Activated naive CD4-positive, alpha-beta T cell treated with anti-CD3 and anti-CD28 coated beads, Interleukin-2, amount 10 ng/mL, durations not matched to agents 7 days and 5 days (primary cell): ENCODE data around the gene FAM3D.

Source experiments
- CTCF ChIA-PET: fragments of 350-600 bp; sonication (Branson Sonifier 250); formaldehyde crosslinking; loops from one replicate; lab custom pipeline; 2021; ENCODE audit warnings: antibody characterized with exemption; lab: Charles Lee
- DNase-seq: peaks from one replicate; pipeline ENCODE4 v3.0.0-alpha.2; 2020
- H3K27ac Mint-ChIP-seq: one replicate; pipeline ENCODE4 v1.8.0; 2021; ENCODE audit warnings: mild to moderate bottlenecking, moderate library complexity, mixed read lengths
- H3K27me3 Mint-ChIP-seq: one replicate; pipeline ENCODE4 v1.8.0; 2021; ENCODE audit warnings: mild to moderate bottlenecking, mixed read lengths
- H3K36me3 Mint-ChIP-seq: one replicate; pipeline ENCODE4 v1.8.0; 2021; ENCODE audit warnings: mixed read lengths
- H3K4me1 Mint-ChIP-seq: one replicate; pipeline ENCODE4 v1.8.0; 2021; ENCODE audit warnings: mixed read lengths
- H3K4me3 Mint-ChIP-seq: one replicate; pipeline ENCODE4 v1.8.0; 2021; ENCODE audit warnings: mild to moderate bottlenecking, moderate library complexity, mixed read lengths
- H3K9me3 Mint-ChIP-seq: one replicate; pipeline ENCODE4 v1.8.0; 2021; ENCODE audit warnings: mixed read lengths

FAM3D gene

DNA sequence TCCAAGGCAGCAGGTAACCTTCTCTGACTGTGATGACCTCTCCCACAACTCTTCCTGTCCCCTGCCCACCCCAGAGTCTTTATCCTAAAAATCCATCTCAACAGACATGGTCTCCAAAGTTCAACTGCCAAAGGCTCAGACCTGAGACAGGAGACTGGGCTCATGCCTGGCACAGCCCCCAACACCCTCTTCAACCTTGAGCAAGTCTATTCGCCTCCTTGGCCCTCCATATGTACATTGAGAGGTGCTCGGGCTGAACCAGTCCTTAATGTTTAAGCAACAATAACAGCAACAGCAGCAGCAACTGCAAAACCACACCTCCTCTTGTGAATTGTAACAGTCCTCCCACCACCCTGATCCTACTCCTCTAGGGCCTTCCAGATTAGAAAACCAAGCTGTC, 9.9 kb downstream of the FAM3D start:
- Mint-ChIP-seq H3K4me3 (no peak overlapping the region), H3K9me3 (no peaks in the 10 kb centered on the region), H3K27me3 (peaks cover 8% of the 10 kb centered on the region), H3K27ac (no peak overlapping the region), H3K4me1 (no peaks in the 10 kb centered on the region), H3K36me3 (no peaks in the 10 kb centered on the region)
- DNase-seq, result no peak
- CTCF ChIA-PET, result interaction anchor here (0.9 to 1.2 kb wide), 2 partner anchors 26 to 87 kb away, joined by 3 to 5 read pairs; no protein-coding TSS in a partner anchor

DNA sequence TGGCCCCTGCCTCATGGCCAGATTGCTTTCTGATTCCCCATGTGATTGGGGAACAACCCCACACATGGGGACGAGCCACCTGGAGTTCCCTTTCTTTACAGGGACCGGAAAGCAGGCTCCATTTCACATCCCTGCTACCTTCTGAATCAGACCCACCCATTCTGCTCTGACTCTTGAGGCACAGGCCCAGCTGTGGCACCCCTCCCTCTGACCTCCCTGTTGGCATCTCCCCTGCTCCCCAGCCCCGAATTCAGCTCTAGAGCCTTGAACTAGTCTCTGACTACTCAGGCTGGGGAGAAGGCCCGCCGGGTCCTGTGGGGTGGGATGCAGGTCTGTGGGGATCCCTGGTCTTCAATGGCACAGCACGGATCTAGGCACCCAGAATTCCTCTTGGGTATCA, 12.1 kb downstream of the FAM3D start:
- no peaks in the 10 kb centered on the region for H3K36me3 Mint-ChIP-seq
- no peaks in the 10 kb centered on the region for H3K9me3 Mint-ChIP-seq
- no peaks in the 10 kb centered on the region for H3K4me1 Mint-ChIP-seq
- peaks cover 8% of the 10 kb centered on the region for H3K27me3 Mint-ChIP-seq
- CTCF ChIA-PET, result no interaction called here
- H3K27ac Mint-ChIP-seq, result no peak overlapping the region
- no peak for DNase-seq
- H3K4me3 Mint-ChIP-seq, result no peak overlapping the region

DNA sequence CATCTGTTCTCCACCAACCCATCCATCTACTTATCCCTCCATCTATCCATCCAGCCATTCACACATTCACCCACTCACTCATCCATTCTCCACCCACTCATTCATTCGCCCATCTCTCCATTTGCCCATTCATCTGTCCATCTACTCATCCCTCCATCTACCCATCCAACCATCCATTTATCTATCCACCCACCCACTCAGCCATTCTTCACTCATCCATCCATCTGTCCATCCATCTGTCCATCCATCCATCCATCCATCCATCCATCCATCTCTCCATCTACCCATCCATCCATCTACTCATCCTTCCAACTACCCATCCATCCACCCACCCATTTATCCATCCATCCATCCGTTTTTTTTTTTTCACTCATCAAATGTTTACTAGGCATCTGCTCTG, 13.9 kb downstream of the FAM3D start:
- H3K27ac Mint-ChIP-seq, result no peak overlapping the region
- CTCF ChIA-PET, result no interaction called here
- H3K27me3 Mint-ChIP-seq, result peaks cover 8% of the 10 kb centered on the region
- no peaks in the 10 kb centered on the region for H3K36me3 Mint-ChIP-seq
- no peaks in the 10 kb centered on the region for H3K4me1 Mint-ChIP-seq
- no peak overlapping the region for H3K4me3 Mint-ChIP-seq
- no peaks in the 10 kb centered on the region for H3K9me3 Mint-ChIP-seq
- no peak for DNase-seq

DNA sequence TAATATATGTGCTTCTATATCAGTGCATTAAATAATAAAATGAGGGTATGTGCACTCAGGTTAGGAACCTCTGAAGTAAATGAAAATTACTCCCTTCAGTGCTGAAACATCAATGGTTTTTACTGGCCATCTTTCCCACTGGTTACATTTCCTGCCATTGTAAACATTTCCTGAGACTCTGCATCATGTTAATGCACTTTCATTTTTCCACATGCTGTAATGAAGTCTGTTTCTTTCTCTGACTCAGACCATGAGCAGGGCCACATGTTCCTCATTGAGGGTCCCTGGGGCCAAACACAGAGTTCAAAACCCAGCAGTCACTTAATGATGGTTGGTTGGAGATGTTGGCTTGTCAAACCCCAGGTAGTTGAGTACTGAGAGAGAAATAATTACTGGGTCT, 15.3 kb downstream of the FAM3D start:
- H3K4me1 Mint-ChIP-seq, result no peaks in the 10 kb centered on the region

DNA sequence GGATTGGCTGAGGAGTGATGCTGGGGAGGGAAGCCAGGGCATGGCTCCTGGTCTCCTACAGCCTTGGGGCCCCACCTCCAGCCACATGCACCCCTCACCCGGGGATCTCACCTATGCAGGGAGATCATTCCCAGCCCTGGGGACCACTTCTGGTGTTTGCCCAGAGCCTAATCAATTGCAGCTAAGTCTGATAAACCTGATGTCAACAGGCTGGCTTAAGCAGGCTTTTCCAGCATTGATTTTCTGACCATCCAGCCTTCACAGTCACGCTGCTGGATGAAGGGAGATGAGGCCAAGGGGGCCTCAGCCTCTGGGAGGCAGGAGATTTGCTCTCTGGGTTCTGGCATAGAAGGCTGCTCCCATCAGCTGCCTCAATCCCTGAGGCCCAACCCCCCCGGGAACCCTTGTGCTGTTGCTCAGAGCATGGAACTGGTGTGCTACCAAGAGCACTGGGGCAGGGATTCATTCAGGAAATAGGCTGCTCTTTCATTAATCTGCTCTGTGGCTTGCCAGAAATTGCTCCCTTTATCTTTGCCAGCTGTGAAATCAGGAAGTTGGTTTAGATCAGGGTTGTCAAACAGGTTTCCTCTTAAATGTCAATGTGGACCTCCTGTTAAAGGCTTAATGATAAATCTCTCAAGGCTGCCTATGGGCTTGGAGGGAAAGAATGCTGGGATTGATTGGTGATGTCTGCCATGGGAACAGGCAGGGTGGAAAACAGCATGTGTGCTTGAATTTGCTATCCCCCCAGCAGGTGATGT, 19.0 kb downstream of the FAM3D start:
- Mint-ChIP-seq H3K27ac (no peak overlapping the region), H3K27me3 (no peaks in the 10 kb centered on the region), H3K36me3 (no peaks in the 10 kb centered on the region), H3K4me3 (no peak overlapping the region), H3K9me3 (no peaks in the 10 kb centered on the region), H3K4me1 (no peaks in the 10 kb centered on the region)
- no peak for DNase-seq
- CTCF ChIA-PET, result no interaction called here

More for the DNA sequence above, 15.3 kb downstream of the FAM3D start:
- DNase-seq, result no peak
- no peak overlapping the region for H3K4me3 Mint-ChIP-seq
- no peaks in the 10 kb centered on the region for H3K9me3 Mint-ChIP-seq
- H3K27ac Mint-ChIP-seq, result no peak overlapping the region
- CTCF ChIA-PET, result no interaction called here
- H3K27me3 Mint-ChIP-seq, result peaks cover 4% of the 10 kb centered on the region
- no peaks in the 10 kb centered on the region for H3K36me3 Mint-ChIP-seq

DNA sequence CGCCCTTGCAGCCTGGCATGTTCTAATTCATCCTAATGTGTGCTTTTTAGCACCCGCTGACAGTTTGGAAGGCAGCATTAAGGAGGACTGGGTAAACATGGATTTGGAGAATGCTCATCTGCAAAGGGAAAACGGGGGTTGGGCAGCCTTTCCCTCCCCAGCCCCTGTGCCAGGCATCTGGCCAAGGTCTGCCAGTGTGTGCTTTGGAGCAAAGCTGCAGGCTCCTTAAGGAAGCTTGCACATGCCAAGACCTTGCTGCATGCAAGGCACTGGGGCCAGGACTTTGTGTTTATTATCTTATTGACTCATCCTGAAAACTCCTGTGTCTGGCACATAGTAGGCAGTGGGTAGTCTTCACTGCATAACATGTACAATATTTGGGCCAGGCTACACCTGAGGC, 20.1 kb downstream of the FAM3D start:
- H3K27me3 Mint-ChIP-seq, result no peaks in the 10 kb centered on the region
- H3K4me3 Mint-ChIP-seq, result no peak overlapping the region
- no peak overlapping the region for H3K27ac Mint-ChIP-seq
- DNase-seq, result no peak
- CTCF ChIA-PET, result no interaction called here
- H3K4me1 Mint-ChIP-seq, result no peaks in the 10 kb centered on the region
- H3K9me3 Mint-ChIP-seq, result no peaks in the 10 kb centered on the region
- H3K36me3 Mint-ChIP-seq, result no peaks in the 10 kb centered on the region

DNA sequence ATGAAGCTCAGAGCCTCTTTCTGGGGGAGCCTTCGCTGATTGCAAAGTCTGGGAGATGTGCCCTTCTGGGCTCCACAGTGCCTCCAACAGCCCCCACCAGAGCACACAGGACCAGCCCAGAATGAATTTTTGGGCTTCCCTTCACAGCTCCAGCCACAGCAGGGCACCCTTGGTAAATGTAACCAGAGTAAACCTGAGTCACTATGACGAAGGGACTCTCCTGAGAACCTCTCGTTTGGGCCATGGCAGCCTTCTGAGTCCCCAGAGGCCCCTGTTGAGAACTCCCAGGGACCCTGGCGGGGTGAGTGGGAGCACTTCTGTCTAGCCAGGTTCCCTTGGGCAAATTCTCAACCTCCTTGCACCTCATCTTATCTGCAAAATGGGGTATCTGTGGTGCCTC, 20.8 kb downstream of the FAM3D start:
- no peaks in the 10 kb centered on the region for H3K9me3 Mint-ChIP-seq
- no peaks in the 10 kb centered on the region for H3K4me1 Mint-ChIP-seq
- no peak for DNase-seq
- no peaks in the 10 kb centered on the region for H3K36me3 Mint-ChIP-seq
- no peak overlapping the region for H3K4me3 Mint-ChIP-seq
- no peaks in the 10 kb centered on the region for H3K27me3 Mint-ChIP-seq
- CTCF ChIA-PET, result no interaction called here
- no peak overlapping the region for H3K27ac Mint-ChIP-seq

DNA sequence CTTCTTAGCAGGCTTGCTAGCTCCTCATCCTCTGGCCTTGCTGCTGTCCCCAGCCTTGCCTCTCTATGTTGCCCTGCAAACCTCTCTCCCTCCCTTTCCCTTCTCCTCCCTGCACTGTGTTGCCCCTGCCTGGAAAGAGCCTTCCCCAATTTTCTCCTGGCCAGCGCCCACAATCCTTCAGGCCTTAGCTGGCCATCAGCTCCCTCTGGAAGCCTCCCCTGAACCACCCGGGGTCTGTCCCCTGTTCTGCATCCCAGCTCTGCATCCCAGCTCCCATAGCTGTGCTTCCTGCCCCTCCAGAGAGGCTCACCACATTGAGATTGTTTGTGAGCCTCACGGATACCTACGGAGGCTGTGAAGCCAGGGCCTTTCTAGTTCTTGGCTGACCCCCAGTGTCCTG, 23.7 kb downstream of the FAM3D start:
- H3K9me3 Mint-ChIP-seq, result no peaks in the 10 kb centered on the region
- H3K4me3 Mint-ChIP-seq, result no peak overlapping the region
- H3K27me3 Mint-ChIP-seq, result peaks cover 9% of the 10 kb centered on the region
- H3K36me3 Mint-ChIP-seq, result no peaks in the 10 kb centered on the region
- no peaks in the 10 kb centered on the region for H3K4me1 Mint-ChIP-seq
- CTCF ChIA-PET, result interaction anchor here (0.6 to 5.3 kb wide), 6 partner anchors 12 to 410 kb away, joined by 3 to 42 read pairs (median 3); no protein-coding TSS in a partner anchor
- DNase-seq, result no peak
- H3K27ac Mint-ChIP-seq, result no peak overlapping the region

DNA sequence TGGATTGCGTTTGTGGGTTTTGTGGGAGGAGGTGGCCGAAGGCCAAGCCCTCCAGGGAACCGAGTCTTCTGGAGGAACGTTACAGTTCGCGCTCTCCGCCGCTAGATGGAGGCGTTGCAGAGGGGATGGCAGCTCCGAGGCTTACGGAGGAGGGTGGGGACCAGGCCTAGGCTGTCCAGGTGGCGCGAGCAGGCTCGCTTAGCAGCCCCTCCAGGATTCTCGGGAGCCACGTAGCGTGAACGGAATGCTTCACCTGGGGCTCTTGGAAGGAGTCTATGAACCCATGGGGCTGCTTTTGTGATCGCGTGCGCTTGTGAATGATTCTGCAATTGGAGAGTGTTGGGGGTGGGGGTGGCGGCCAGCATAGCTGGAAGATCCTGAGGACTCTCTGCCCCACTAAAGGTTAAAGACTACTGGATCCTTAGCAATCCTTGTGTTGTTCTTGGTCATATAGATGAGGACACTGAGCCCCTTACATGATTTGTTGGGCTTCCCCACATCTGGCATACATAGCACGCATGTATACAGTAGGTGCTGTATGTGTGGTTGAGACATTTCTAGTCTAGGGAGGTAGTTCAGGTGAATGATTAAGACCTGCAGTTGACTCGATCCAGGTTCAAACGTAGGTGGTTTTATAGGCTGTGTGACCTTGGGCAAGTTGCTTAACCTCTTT, 25.7 kb downstream of the FAM3D start:
- no peaks in the 10 kb centered on the region for H3K9me3 Mint-ChIP-seq
- H3K36me3 Mint-ChIP-seq, result no peaks in the 10 kb centered on the region
- peaks cover 11% of the 10 kb centered on the region for H3K27me3 Mint-ChIP-seq
- H3K27ac Mint-ChIP-seq, result no peak overlapping the region
- CTCF ChIA-PET, result interaction anchor here (0.7 to 5.3 kb wide), 5 partner anchors 10 to 628 kb away, joined by 3 to 42 read pairs (median 4); no protein-coding TSS in a partner anchor
- H3K4me3 Mint-ChIP-seq, result no peak overlapping the region
- peak; percentile 67 for DNase-seq
- H3K4me1 Mint-ChIP-seq, result no peaks in the 10 kb centered on the region

DNA sequence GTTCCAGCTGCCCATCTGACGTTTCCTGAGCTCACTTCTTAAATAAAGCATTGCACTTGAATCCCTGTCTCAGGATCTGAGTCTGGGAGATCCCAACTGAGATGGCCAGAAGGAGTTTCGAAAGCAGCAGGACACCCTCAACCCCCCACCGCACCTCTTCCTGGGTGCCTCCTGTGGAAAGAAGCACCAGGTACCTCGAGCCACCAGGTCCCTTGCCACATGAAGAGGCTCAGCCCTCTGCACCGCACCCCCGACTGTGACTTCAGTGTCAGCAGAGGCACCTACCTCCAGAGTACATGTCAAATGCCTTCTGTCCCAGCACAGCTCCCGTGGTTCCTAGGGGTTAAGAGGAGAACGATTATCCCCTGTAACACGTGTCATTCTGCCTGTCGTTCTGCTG, 26.7 kb downstream of the FAM3D start:
- Mint-ChIP-seq H3K27ac (no peak overlapping the region), H3K4me1 (no peaks in the 10 kb centered on the region), H3K36me3 (no peaks in the 10 kb centered on the region), H3K4me3 (no peak overlapping the region), H3K9me3 (no peaks in the 10 kb centered on the region), H3K27me3 (peaks cover 15% of the 10 kb centered on the region)
- DNase-seq, result no peak
- CTCF ChIA-PET, result interaction anchor here (0.7 to 5.3 kb wide), 5 partner anchors 9 to 629 kb away, joined by 3 to 42 read pairs (median 4); no protein-coding TSS in a partner anchor

DNA sequence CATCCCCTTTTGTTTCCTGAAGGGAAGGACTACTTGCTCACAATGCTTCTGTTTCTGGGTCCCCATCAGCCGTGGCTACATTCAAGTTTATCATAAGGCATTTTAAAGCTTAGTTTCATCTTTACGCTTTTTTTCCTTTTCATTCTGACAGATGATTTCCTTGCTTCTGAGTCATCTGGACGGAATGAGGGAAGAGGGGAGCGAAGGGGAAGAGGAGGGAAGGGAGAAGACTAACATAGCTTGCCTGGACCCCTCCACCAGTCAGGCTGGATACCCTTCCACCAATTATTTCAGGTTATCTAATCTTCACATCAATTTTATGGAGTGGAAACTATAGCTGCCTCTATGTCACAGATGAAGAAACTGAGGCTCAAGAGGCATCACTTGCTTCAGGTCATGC, 27.6 kb downstream of the FAM3D start:
- Mint-ChIP-seq H3K4me3 (no peak overlapping the region), H3K4me1 (no peaks in the 10 kb centered on the region), H3K36me3 (no peaks in the 10 kb centered on the region), H3K27me3 (peaks cover 15% of the 10 kb centered on the region), H3K27ac (no peak overlapping the region), H3K9me3 (no peaks in the 10 kb centered on the region)
- CTCF ChIA-PET, result interaction anchor here (1.0 to 5.3 kb wide), 4 partner anchors 8 to 414 kb away, joined by 3 to 42 read pairs (median 17); no protein-coding TSS in a partner anchor
- DNase-seq, result no peak

DNA sequence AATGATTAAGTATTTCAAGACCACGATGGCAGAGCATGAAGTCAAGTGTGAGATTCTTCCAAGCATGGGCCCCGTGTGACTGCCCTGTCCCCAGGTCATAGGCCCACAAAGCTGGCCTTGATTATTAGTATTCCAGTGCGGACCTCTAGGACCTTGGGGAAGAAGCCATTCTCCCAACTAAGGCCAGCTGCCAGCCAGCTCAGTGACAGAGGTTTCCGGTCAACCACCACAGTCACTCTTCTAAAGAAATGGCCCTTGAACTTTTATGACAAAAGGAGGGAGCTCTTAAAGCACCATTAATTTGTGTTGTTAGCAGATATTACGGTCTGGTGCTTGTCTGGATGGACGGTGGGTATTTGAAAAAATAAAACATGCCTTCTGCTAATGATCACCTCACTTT, 28.0 kb downstream of the FAM3D start:
- CTCF ChIA-PET, result interaction anchor here (1.0 to 5.3 kb wide), 3 partner anchors 8 to 234 kb away, joined by 3 to 42 read pairs (median 3); no protein-coding TSS in a partner anchor
- Mint-ChIP-seq H3K27me3 (peaks cover 15% of the 10 kb centered on the region), H3K36me3 (no peaks in the 10 kb centered on the region), H3K4me3 (no peak overlapping the region), H3K9me3 (no peaks in the 10 kb centered on the region), H3K4me1 (no peaks in the 10 kb centered on the region), H3K27ac (no peak overlapping the region)
- DNase-seq, result no peak

DNA sequence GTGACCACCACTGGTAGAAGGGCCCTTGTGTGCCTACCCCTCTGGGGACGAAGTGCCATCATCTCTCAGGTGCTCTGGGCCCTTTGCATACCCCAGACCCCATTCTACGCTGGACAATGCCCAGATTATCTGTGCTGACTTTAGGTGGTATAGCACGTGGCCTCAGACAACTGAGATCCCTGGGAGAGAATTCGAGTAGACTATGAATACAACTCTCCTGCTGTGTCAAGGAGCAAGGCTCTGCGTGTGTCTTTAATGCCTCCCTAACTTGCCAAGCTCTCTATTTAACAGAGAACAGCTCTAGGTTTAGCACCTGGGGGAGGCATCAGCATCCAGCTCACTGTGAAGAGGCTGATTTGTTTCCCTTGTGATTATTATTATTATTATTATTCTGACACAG, 29.1 kb downstream of the FAM3D start:
- Mint-ChIP-seq H3K4me1 (no peaks in the 10 kb centered on the region), H3K27me3 (peaks cover 19% of the 10 kb centered on the region), H3K9me3 (no peaks in the 10 kb centered on the region), H3K4me3 (no peak overlapping the region), H3K36me3 (no peaks in the 10 kb centered on the region), H3K27ac (no peak overlapping the region)
- DNase-seq, result no peak
- CTCF ChIA-PET, result interaction anchor here (1.3 to 1.5 kb wide), 2 partner anchors 14 to 52 kb away, joined by 3 read pairs; no protein-coding TSS in a partner anchor

DNA sequence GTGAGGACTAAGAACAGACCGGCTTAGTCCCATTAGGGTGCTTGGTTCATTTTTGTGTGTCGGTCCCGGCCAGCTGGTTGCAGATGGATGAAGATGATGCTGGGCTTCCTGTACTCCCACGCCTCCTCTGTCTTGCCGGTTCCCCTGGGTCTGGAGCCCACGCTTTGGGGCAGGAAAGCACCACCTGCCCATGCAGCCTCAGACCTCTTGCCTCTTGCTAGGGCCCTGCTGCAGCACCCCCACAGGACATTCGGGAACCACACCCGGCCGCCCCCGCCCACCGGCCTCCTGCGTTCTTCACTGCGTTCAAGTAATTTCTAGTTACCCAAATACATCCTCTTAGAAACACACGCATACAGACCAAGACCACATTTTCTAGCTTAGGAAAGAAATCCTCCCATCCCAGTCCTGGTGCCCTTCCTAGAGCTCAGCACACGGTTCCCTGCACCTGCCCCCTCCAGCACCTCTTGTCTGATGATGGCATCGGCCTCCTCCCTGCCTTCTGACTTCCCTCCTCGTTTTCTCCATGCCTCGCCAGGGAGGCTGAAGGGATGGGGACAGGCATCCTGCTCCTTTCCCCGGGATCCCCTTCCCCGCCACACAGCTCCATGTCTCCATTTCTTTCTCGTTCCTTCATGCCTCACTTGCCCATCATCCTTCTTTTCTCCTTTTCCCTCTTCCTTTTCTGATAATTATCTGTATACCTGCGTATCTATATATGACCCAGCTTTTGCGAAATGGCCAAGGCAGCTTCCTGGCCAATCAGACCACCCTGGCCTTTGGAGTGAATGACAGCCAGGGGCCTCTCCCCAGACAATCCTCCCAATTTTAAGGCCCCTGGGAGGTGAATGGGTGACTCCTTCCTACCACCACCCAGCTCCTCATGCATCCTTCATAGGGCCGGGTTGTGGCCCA, 30.9 kb downstream of the FAM3D start:
- H3K4me3 Mint-ChIP-seq, result no peak overlapping the region
- CTCF ChIA-PET, result no interaction called here
- no peak for DNase-seq
- no peak overlapping the region for H3K27ac Mint-ChIP-seq
- no peaks in the 10 kb centered on the region for H3K9me3 Mint-ChIP-seq
- H3K27me3 Mint-ChIP-seq, result peaks cover 23% of the 10 kb centered on the region
- no peaks in the 10 kb centered on the region for H3K4me1 Mint-ChIP-seq
- no peaks in the 10 kb centered on the region for H3K36me3 Mint-ChIP-seq
